GM12878 (cell line): ENCODE results near the gene IGF1R. TPM values are rescaled to one million over a fixed set of nuclear protein-coding genes. Genes with fewer than 3 reads are reported as not detected.

ENCODE experiments used
- ATAC-seq: fragments of 200-7000 bp; cut with Tn5 transposase; 3 replicates; pipeline ENCODE4 v1.9.1; 2020; ENCODE audit warnings: mild to moderate bottlenecking, moderate library complexity
- BruUV-seq: library from RNA; stranded (reverse); fragments of 400-500 nt; replicated peaks from 2 replicates; lab custom pipeline; 2021; lab: Mats Ljungman, UMichigan
- CTCF ChIA-PET: fragments of 300-600 bp; sonication (Branson Sonifier 250); formaldehyde crosslinking; extraction: SDS; loops from one replicate; lab custom pipeline; 2021; ENCODE audit warnings: inconsistent platforms; lab: Yijun Ruan, JAX
- POLR2A ChIA-PET: fragments of 350-600 bp; formaldehyde crosslinking; extraction: SDS; loops from one replicate; lab custom pipeline; 2021; ENCODE audit warnings: inconsistent platforms; lab: Charles Lee
- RAD21 ChIA-PET: fragments of 300-600 bp; sonication (Branson Sonifier 250); formaldehyde crosslinking; loops from one replicate; lab custom pipeline; 2023; ENCODE audit warnings: antibody characterized with exemption; ENCODE audit not compliant: unreplicated experiment; lab: Charles Lee
- SMC1A ChIA-PET: fragments of 300-600 bp; sonication (Branson Sonifier 250); formaldehyde crosslinking; loops from one replicate; lab custom pipeline; 2023; ENCODE audit not compliant: unreplicated experiment, uncharacterized antibody; lab: Charles Lee
- DNase-seq: peaks from one replicate; pipeline ENCODE4 v3.0.0-alpha.2; 2011; ENCODE audit warnings: low read depth, low spot score
- FAIRE-seq: peaks from 3 replicates; lab custom pipeline; 2011; peaks lifted over from hg19 to GRCh38; lab: Jason Lieb, UNC
- H2AFZ ChIP-seq: 2 replicates; pipeline ENCODE4 v1.6.0; 2011; ENCODE audit warnings: low read depth, low read length, control low read depth; ENCODE audit not compliant: control insufficient read depth
- H3K27ac ChIP-seq: 2 replicates; pipeline ENCODE4 v1.5.1; 2011; ENCODE audit warnings: control low read depth; ENCODE audit not compliant: control insufficient read depth, insufficient read depth
- H3K27me3 ChIP-seq, 2 experiments: replicated peaks in 1 of 2; 2 replicates each; pipeline versions ENCODE4 v1.6.0 to v1.6.1; 2011; ENCODE audit warnings: low read length in 1 of 2; ENCODE audit not compliant: control insufficient read depth in 2 of 2, insufficient read depth in 2 of 2
- H3K36me3 ChIP-seq, 2 experiments: 2 replicates each; pipeline ENCODE4 v1.5.1; 2011; ENCODE audit warnings: low read length in 1 of 2; ENCODE audit not compliant: control insufficient read depth in 2 of 2, insufficient read depth in 2 of 2
- H3K4me1 ChIP-seq: 2 replicates; pipeline ENCODE4 v1.6.1; 2011; ENCODE audit warnings: mild to moderate bottlenecking, low read length, moderate library complexity, mixed read lengths; ENCODE audit not compliant: control insufficient read depth, insufficient read depth
- H3K4me2 ChIP-seq: 2 replicates; pipeline ENCODE4 v1.6.0; 2011; ENCODE audit warnings: control low read depth; ENCODE audit not compliant: control insufficient read depth, insufficient read depth
- H3K4me3 ChIP-seq: fragments of 200-600 bp; sonication (generic); 2 replicates; pipeline ENCODE4 v1.5.1; 2016
- H3K79me2 ChIP-seq: 2 replicates; pipeline ENCODE4 v1.6.0; 2011; ENCODE audit warnings: low read length; ENCODE audit not compliant: control insufficient read depth, insufficient read depth
- H3K9ac ChIP-seq: 2 replicates; pipeline ENCODE4 v1.8.0; 2011; ENCODE audit warnings: low read length, control low read depth, mixed read lengths; ENCODE audit not compliant: control insufficient read depth, insufficient read depth
- H3K9me3 ChIP-seq: replicated peaks from 3 replicates; pipeline ENCODE4 v1.5.1; 2011; ENCODE audit warnings: mild to moderate bottlenecking, low read length; ENCODE audit not compliant: control insufficient read depth, insufficient read depth
- H4K20me1 ChIP-seq: 2 replicates; pipeline ENCODE4 v1.6.0; 2011; ENCODE audit not compliant: control insufficient read depth, insufficient read depth
- BCL11A ChIP-seq: IDR thresholded peaks from 2 replicates; pipeline ENCODE4 v1.6.1; 2011; ENCODE audit warnings: low read depth, low read length
- CBX5 ChIP-seq: sonication (generic); IDR thresholded peaks from 2 replicates; pipeline ENCODE4 v1.6.1; 2016; ENCODE audit warnings: low read depth, moderate library complexity, mild to moderate bottlenecking, inconsistent platforms
- CEBPB ChIP-seq, 2 experiments: fragments of 150-350 bp in 1 of 2; IDR thresholded peaks; 2 replicates each; pipeline ENCODE4 v1.6.1; 2012 to 2014; ENCODE audit warnings: low read depth in 2 of 2, low read length in 2 of 2, borderline replicate concordance in 1 of 2, inconsistent platforms in 1 of 2
- FOXK2 ChIP-seq: fragments of 450-650 bp; IDR thresholded peaks from 2 replicates; pipeline ENCODE4 v1.6.1; 2017; ENCODE audit warnings: mild to moderate bottlenecking, moderate library complexity
- GATAD2B ChIP-seq: fragments of 450-650 bp; conservative IDR thresholded peaks from 2 replicates; pipeline ENCODE4 v1.6.1; 2017; ENCODE audit warnings: low read depth, mild to moderate bottlenecking, moderate library complexity
- MYB ChIP-seq: fragments of 150-350 bp; IDR thresholded peaks from 2 replicates; pipeline ENCODE4 v1.6.1; 2014; ENCODE audit warnings: mild to moderate bottlenecking, low read depth, low read length, borderline replicate concordance
- PAX5 ChIP-seq: IDR thresholded peaks from 2 replicates; pipeline ENCODE4 v1.6.1; 2011; ENCODE audit warnings: low read depth, low read length, borderline replicate concordance
- PAX8 ChIP-seq: fragments of 450-650 bp; IDR thresholded peaks from 2 replicates; pipeline ENCODE4 v1.6.1; 2017; ENCODE audit warnings: mild to moderate bottlenecking, moderate library complexity
- POLR2AphosphoS5 ChIP-seq: IDR thresholded peaks from 2 replicates; pipeline ENCODE4 v1.6.1; 2011; ENCODE audit warnings: mild to moderate bottlenecking, low read length, inconsistent platforms
- SRF ChIP-seq, 2 experiments: IDR thresholded peaks; 2 replicates each; pipeline ENCODE4 v1.6.1; 2011; ENCODE audit warnings: low read depth in 2 of 2, low read length in 2 of 2, mild to moderate bottlenecking in 1 of 2, moderate library complexity in 1 of 2
- STAT1 ChIP-seq: fragments of 450-650 bp; conservative IDR thresholded peaks from 2 replicates; pipeline ENCODE4 v1.6.1; 2014; ENCODE audit warnings: antibody characterized with exemption, mild to moderate bottlenecking
- ZNF274 ChIP-seq: IDR thresholded peaks from one replicate; pipeline ENCODE4 v1.8.0; 2011; ENCODE audit not compliant: insufficient read length, insufficient read depth
- WGBS: methylation state at CpG from one replicate; pipeline ENCODE4 v1.1.6; 2016; ENCODE audit warnings: low lambda C conversion rate; ENCODE audit not compliant: insufficient replicate concordance, insufficient coverage; ENCODE audit errors: missing lambda C conversion rate; 5-methylcytosine and 5-hydroxymethylcytosine counted together
- in situ Hi-C: fragments of 300-500 bp; cut with MboI; formaldehyde crosslinking; loops from 9 replicates; pipeline ENCODE4 v1.14.3; 2018; ENCODE audit warnings: mixed read lengths
- intact Hi-C: fragments of 100-400 bp; cut with micrococcal nuclease; formaldehyde crosslinking; loops from one replicate; pipeline ENCODE4 v1.14.2; 2022; ENCODE audit not compliant: unreplicated experiment
- polyA plus RNA-seq, 11 experiments: library from polyadenylated mRNA; depleted of rRNA in 4 of 11; unstranded in 6 of 11; stranded (reverse) in 5 of 11; fragments of >200 nt; fragmentation: Nextera tagmentation in 4 of 11; fragmentation: Illumina TruSeq in 1 of 11; extraction: Ambion mirVana in 4 of 11; extraction: Trizol in 1 of 11; gene quantifications; 1 replicate in 1 of 11; 2 replicates in 10 of 11; pipeline versions ENCODE4 v1.2.1 to v1.2.3, GENCODE V29; 2011 to 2016; ENCODE audit warnings: inconsistent platforms in 2 of 11, missing spikeins in 2 of 11, low read depth in 1 of 11
- total RNA-seq, 4 experiments: library from RNA; depleted of rRNA in 3 of 4; stranded (reverse); fragments of >200 nt in 3 of 4; fragmentation: Illumina TruSeq in 1 of 4; extraction: Trizol in 1 of 4; gene quantifications; 2 replicates each; pipeline versions ENCODE4 v1.2.1 to v1.2.3, GENCODE V29; 2013 to 2021
- TF ChIP-seq, protein P1 (sequence below): fragments of 150-350 bp; IDR thresholded peaks from 2 replicates; pipeline ENCODE4 v1.6.1; 2014; ENCODE audit warnings: mild to moderate bottlenecking, low read depth, low read length
- TF ChIP-seq, protein P2 (sequence below), 3 experiments: IDR thresholded peaks in 2 of 3; conservative IDR thresholded peaks in 1 of 3; 2 replicates each; pipeline ENCODE4 v1.5.1; 2011; ENCODE audit warnings: low read depth in 3 of 3, low read length in 3 of 3, mild to moderate bottlenecking in 3 of 3, control low read depth in 2 of 3, moderate library complexity in 2 of 3, inconsistent platforms in 1 of 3, mixed read lengths in 1 of 3; ENCODE audit not compliant: control insufficient read depth in 2 of 3, insufficient read depth in 1 of 3; ENCODE audit errors: extremely low read depth in 1 of 3
- TF ChIP-seq, protein P3 (sequence below): fragments of 450-650 bp; IDR thresholded peaks from 2 replicates; pipeline ENCODE4 v1.6.1; 2017; ENCODE audit warnings: mild to moderate bottlenecking, low read depth, inconsistent platforms; ENCODE audit not compliant: poor library complexity, severe bottlenecking

IGF1R gene
- total and polyA plus RNA-seq, 10 of the 15 experiments (the other 5 are each of a cell fraction or from before 2014, with no cell fraction given) = 0.03 to 2.7 (median 0.66) TPM

DNA sequence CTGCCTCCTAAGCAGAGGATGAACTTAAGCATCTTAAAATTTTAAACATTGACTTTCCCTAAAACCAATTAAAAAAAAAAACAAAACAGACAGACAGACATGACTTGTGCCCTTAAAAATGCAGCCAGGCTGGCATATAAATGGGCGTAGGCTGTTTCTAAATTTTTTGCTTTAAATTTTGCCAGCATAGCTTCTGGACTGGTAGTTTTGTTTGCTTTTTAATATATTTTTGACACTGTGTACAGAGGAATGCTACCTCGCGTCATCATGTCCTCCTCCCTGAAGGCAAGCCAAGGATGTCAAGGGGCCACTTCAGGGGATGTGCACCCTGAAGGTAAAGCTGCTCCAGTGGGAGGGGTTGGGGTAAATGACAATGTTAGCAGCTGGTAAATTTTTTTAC is 224.4 kb downstream of the IGF1R start:
- no peak overlapping the region for H3K4me3 ChIP-seq
- intact Hi-C loops = no loop called here
- ChIA-PET POLR2A (no interaction called here), RAD21 (interaction anchor here (1.3 kb wide), 1 partner anchor 9 kb away, joined by 3 read pairs; no protein-coding TSS in a partner anchor), SMC1A (interaction anchor here (1.0 to 2.2 kb wide), 5 partner anchors 9 to 196 kb away, joined by 3 to 6 read pairs (median 3); no protein-coding TSS in a partner anchor), CTCF (interaction anchor here (1.3 to 5.4 kb wide), 3 partner anchors 9 to 203 kb away, joined by 3 to 26 read pairs (median 6); no protein-coding TSS in a partner anchor)
- H3K9me3 ChIP-seq = no peaks in the 10 kb centered on the region
- 77% methylated on average over 3 of the region's 3 CpGs for WGBS
- H3K4me1 ChIP-seq = peaks cover 5% of the 10 kb centered on the region; the same call in 1 of the 2 replicates
- no peaks in the 10 kb centered on the region for H3K36me3 ChIP-seq
- DNase-seq = no peak
- FAIRE-seq = no peak
- H3K9ac ChIP-seq = no peak overlapping the region
- H3K27me3 ChIP-seq = no peaks in the 10 kb centered on the region
- BruUV-seq = no TSS peak
- H3K4me2 ChIP-seq = no peak overlapping the region
- TF ChIP-seq CEBPB (IDR thresholded peaks at IDR 0.05; ENCODE audit: borderline replicate concordance in 1 of 2, low read depth in 2 of 2, low read length in 2 of 2) (no peak), STAT1 (no peak), BCL11A (no peak), CBX5 (no peak), GATAD2B (no peak), PAX5 (no peak), MYB (no peak), SRF (IDR thresholded peaks at IDR 0.05; ENCODE audit: low read depth in 2 of 2, low read length in 2 of 2) (no peak), PAX8 (no peak), POLR2AphosphoS5 (no peak), ZNF274 (no peak), FOXK2 (no peak)
- TF ChIP-seq, protein P1, sequence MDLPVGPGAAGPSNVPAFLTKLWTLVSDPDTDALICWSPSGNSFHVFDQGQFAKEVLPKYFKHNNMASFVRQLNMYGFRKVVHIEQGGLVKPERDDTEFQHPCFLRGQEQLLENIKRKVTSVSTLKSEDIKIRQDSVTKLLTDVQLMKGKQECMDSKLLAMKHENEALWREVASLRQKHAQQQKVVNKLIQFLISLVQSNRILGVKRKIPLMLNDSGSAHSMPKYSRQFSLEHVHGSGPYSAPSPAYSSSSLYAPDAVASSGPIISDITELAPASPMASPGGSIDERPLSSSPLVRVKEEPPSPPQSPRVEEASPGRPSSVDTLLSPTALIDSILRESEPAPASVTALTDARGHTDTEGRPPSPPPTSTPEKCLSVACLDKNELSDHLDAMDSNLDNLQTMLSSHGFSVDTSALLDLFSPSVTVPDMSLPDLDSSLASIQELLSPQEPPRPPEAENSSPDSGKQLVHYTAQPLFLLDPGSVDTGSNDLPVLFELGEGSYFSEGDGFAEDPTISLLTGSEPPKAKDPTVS = no peak
- TF ChIP-seq, protein P2, sequence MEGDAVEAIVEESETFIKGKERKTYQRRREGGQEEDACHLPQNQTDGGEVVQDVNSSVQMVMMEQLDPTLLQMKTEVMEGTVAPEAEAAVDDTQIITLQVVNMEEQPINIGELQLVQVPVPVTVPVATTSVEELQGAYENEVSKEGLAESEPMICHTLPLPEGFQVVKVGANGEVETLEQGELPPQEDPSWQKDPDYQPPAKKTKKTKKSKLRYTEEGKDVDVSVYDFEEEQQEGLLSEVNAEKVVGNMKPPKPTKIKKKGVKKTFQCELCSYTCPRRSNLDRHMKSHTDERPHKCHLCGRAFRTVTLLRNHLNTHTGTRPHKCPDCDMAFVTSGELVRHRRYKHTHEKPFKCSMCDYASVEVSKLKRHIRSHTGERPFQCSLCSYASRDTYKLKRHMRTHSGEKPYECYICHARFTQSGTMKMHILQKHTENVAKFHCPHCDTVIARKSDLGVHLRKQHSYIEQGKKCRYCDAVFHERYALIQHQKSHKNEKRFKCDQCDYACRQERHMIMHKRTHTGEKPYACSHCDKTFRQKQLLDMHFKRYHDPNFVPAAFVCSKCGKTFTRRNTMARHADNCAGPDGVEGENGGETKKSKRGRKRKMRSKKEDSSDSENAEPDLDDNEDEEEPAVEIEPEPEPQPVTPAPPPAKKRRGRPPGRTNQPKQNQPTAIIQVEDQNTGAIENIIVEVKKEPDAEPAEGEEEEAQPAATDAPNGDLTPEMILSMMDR (IDR thresholded peaks at IDR 0.05 in 2 of 3, conservative IDR thresholded peaks at IDR 0.05 in 1 of 3; ENCODE audit: control insufficient read depth in 2 of 3, extremely low read depth in 1 of 3, insufficient read depth in 1 of 3, low read depth in 3 of 3, low read length in 3 of 3) = no peak
- TF ChIP-seq, protein P3, sequence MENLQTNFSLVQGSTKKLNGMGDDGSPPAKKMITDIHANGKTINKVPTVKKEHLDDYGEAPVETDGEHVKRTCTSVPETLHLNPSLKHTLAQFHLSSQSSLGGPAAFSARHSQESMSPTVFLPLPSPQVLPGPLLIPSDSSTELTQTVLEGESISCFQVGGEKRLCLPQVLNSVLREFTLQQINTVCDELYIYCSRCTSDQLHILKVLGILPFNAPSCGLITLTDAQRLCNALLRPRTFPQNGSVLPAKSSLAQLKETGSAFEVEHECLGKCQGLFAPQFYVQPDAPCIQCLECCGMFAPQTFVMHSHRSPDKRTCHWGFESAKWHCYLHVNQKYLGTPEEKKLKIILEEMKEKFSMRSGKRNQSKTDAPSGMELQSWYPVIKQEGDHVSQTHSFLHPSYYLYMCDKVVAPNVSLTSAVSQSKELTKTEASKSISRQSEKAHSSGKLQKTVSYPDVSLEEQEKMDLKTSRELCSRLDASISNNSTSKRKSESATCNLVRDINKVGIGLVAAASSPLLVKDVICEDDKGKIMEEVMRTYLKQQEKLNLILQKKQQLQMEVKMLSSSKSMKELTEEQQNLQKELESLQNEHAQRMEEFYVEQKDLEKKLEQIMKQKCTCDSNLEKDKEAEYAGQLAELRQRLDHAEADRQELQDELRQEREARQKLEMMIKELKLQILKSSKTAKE = no peak
- no peaks in the 10 kb centered on the region for H3K79me2 ChIP-seq
- in situ Hi-C loops = no loop called here
- no peak overlapping the region for H2AFZ ChIP-seq
- no peaks in the 10 kb centered on the region for H4K20me1 ChIP-seq
- H3K27ac ChIP-seq = no peak overlapping the region
- no peak for ATAC-seq
